ENCODE measurements around the gene GPR78. TPM values are rescaled to one million over a fixed set of nuclear protein-coding genes. Genes with fewer than 3 reads are reported as not detected.

Gene GPR78
- total and polyA plus RNA-seq, 2 experiments from 2014 or later: 0.05 TPM; not detected in 1

DNA sequence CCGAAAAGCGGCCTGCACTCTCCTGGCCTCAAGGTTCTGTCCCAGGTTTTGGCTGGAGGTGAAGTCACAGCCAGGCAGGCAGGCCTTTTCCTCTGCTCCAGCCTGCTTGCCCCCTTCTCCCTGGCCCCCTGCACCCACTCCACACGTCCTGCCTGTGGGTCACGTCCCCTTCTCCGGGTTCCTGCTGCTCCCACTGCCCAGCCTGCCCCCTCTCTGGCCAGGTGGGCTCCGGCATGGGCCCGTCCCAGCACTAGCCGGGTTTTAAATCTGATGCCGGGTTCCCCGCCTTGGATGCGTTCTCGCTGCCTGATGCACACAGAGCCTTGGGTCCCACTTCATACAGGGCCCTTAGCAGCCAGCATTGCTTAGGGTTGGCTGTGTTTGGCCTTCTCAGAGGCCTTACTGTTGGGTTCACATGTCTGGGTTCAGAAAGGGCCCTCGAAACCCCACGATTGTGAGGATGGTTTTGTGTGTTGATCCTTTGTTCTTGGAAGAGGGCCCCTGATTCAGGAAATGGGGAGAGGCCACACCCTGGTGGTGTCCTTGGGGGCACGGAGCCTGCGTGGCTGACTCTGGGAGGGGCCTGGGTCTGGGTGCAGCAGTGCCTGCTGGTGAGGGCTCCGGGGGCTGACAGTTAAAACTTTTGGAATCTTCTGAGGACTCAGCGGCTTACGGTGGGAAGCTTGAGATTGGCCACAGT, 18.3 kb downstream of the GPR78 start:
- no peaks in the 10 kb centered on the region for H3K36me3 ChIP-seq (ENCODE audit: low read depth)
- H4K20me1 ChIP-seq (ENCODE audit: insufficient read depth): no peaks in the 10 kb centered on the region

DNA sequence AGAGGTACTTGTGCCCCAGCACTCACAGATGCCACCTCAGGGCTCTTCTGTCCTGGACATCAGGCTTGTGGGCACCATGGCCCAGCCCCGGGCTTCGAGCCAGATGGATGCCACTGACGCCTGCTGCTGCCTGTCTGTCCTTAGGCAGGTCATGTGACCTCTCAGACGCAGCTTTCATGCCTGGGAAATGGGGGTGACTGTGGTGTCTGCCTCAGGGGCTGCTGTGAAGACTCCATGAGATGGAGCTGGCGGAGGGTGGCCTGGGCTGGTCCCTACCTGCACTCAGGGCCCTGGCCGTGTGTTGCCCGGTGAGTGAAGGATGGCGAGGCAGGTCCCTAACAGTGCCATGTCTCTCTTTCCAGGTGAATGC, 18.9 kb downstream of the GPR78 start:
- no peak overlapping the region for H3K9ac ChIP-seq
- TF ChIP-seq EZH2phosphoT487 (IDR thresholded peaks at IDR 0.05; ENCODE audit: insufficient read depth, low read depth) (no peak), EZH2 (IDR thresholded peaks at IDR 0.05; ENCODE audit: insufficient read depth, poor library complexity, severe bottlenecking) (no peak)
- no peak for DNase-seq
- WGBS, 2 experiments (ENCODE audit: low coverage in 1 of 2, low lambda C conversion rate in 2 of 2, missing lambda C conversion rate in 2 of 2): 73 to 76% methylated on average over 8 of the region's 8 CpGs
- no peaks in the 10 kb centered on the region for H3K9me2 ChIP-seq (ENCODE audit: insufficient read depth)
- H3F3A ChIP-seq (ENCODE audit: insufficient read depth): no peaks in the 10 kb centered on the region
- in situ Hi-C loops (cut with MboI): loop anchor here (10.0 kb wide), 1 partner anchor 124 kb away; no protein-coding TSS in a partner anchor
- no peaks in the 10 kb centered on the region for H3K36me3 ChIP-seq (ENCODE audit: low read depth)
- H3K27me3 ChIP-seq (replicated peaks; ENCODE audit: insufficient read depth): no peaks in the 10 kb centered on the region
- H2AFZ ChIP-seq: no peak overlapping the region
- H3K4me1 ChIP-seq (ENCODE audit: insufficient read depth): no peaks in the 10 kb centered on the region
- H3K79me2 ChIP-seq (ENCODE audit: insufficient read depth): no peaks in the 10 kb centered on the region
- no peak overlapping the region for H3K4me3 ChIP-seq
- H3K4me2 ChIP-seq (ENCODE audit: unreplicated experiment): no peak overlapping the region
- H3K9me3 ChIP-seq (ENCODE audit: low read depth): no peaks in the 10 kb centered on the region
- no peaks in the 10 kb centered on the region for H4K20me1 ChIP-seq (ENCODE audit: insufficient read depth)
- no peak overlapping the region for H3K27ac ChIP-seq

More for the DNA sequence above, 18.3 kb downstream of the GPR78 start:
- no peaks in the 10 kb centered on the region for H3K27me3 ChIP-seq (replicated peaks; ENCODE audit: insufficient read depth)
- no peak for TF ChIP-seq EZH2 (IDR thresholded peaks at IDR 0.05; ENCODE audit: insufficient read depth, poor library complexity, severe bottlenecking)
- no peak for TF ChIP-seq EZH2phosphoT487 (IDR thresholded peaks at IDR 0.05; ENCODE audit: insufficient read depth, low read depth)
- H3K4me2 ChIP-seq (ENCODE audit: unreplicated experiment): no peak overlapping the region
- in situ Hi-C loops (cut with MboI): loop anchor here (10.0 kb wide), 1 partner anchor 124 kb away; no protein-coding TSS in a partner anchor
- H3F3A ChIP-seq (ENCODE audit: insufficient read depth): no peaks in the 10 kb centered on the region
- no peak overlapping the region for H2AFZ ChIP-seq
- no peaks in the 10 kb centered on the region for H3K79me2 ChIP-seq (ENCODE audit: insufficient read depth)
- 71 to 72% methylated on average over 19 of the region's 19 CpGs for WGBS, 2 experiments (ENCODE audit: low coverage in 1 of 2, low lambda C conversion rate in 2 of 2, missing lambda C conversion rate in 2 of 2)
- DNase-seq: no peak
- no peaks in the 10 kb centered on the region for H3K9me2 ChIP-seq (ENCODE audit: insufficient read depth)
- H3K27ac ChIP-seq: no peak overlapping the region
- H3K9ac ChIP-seq: no peak overlapping the region
- no peak overlapping the region for H3K4me3 ChIP-seq
- no peaks in the 10 kb centered on the region for H3K4me1 ChIP-seq (ENCODE audit: insufficient read depth)
- H3K9me3 ChIP-seq (ENCODE audit: low read depth): no peaks in the 10 kb centered on the region

DNA sequence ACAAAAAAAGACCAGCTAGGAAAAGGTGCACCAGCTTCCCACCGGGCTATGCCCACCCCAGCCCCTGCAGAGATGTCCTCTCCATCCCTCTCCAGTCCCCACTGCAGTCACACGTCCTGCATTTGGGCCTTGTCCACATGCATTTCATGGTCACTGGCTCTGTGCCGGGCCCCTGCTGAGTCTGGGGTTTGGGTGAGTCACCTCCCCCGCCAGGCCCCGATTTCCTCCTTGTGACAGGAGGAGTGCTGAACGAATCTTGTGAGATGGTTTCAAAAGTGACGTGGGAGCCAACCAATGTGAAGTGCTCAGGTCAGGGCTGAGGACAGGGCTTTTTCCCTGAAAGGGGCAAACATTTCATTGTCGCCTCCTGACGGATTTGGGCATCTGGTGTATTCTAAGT, 19.5 kb downstream of the GPR78 start:
- H4K20me1 ChIP-seq (ENCODE audit: insufficient read depth): no peaks in the 10 kb centered on the region
- TF ChIP-seq EZH2phosphoT487 (IDR thresholded peaks at IDR 0.05; ENCODE audit: insufficient read depth, low read depth) (no peak), EZH2 (IDR thresholded peaks at IDR 0.05; ENCODE audit: insufficient read depth, poor library complexity, severe bottlenecking) (no peak)
- H3K4me3 ChIP-seq: no peak overlapping the region
- no peak overlapping the region for H2AFZ ChIP-seq
- no peak overlapping the region for H3K27ac ChIP-seq
- DNase-seq: peak; percentile 95
- no peaks in the 10 kb centered on the region for H3K4me1 ChIP-seq (ENCODE audit: insufficient read depth)
- H3K9me3 ChIP-seq (ENCODE audit: low read depth): no peaks in the 10 kb centered on the region
- 12 to 21% methylated on average over 9 of the region's 9 CpGs for WGBS, 2 experiments (ENCODE audit: low coverage in 1 of 2, low lambda C conversion rate in 2 of 2, missing lambda C conversion rate in 2 of 2)
- no peaks in the 10 kb centered on the region for H3K9me2 ChIP-seq (ENCODE audit: insufficient read depth)
- in situ Hi-C loops (cut with MboI): loop anchor here (10.0 to 25.0 kb wide), 2 partner anchors 125 to 362 kb away; no protein-coding TSS in a partner anchor
- no peak overlapping the region for H3K4me2 ChIP-seq (ENCODE audit: unreplicated experiment)
- H3F3A ChIP-seq (ENCODE audit: insufficient read depth): no peaks in the 10 kb centered on the region
- no peaks in the 10 kb centered on the region for H3K36me3 ChIP-seq (ENCODE audit: low read depth)
- no peaks in the 10 kb centered on the region for H3K79me2 ChIP-seq (ENCODE audit: insufficient read depth)
- no peak overlapping the region for H3K9ac ChIP-seq
- no peaks in the 10 kb centered on the region for H3K27me3 ChIP-seq (replicated peaks; ENCODE audit: insufficient read depth)

DNA sequence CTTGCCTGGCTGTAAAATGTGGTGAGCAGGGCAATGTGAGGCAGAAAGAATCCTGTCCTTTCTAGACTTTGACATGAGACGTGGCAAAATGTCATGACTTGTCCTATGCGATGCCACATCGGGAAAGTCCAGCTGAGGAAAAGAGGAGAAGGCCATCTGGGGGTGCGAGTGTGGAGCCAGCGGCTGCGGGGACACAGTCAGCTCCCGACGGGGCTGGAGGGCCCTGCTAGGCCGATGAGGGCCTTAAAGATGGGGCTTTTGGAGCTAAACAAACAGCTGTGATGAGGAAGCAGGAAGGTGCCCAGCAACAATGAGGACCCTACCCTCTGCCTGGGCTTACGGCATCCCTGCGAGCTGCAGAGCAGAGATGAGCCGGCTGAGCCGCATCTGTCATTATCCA, 20.1 kb downstream of the GPR78 start:
- Histone ChIP-seq H3K4me3 (no peak overlapping the region), H2AFZ (no peak overlapping the region), H3K9me3 (ENCODE audit: low read depth) (no peaks in the 10 kb centered on the region), H3K79me2 (ENCODE audit: insufficient read depth) (no peaks in the 10 kb centered on the region), H3K9ac (no peak overlapping the region), H3K4me2 (ENCODE audit: unreplicated experiment) (no peak overlapping the region), H3K27me3 (replicated peaks; ENCODE audit: insufficient read depth) (no peaks in the 10 kb centered on the region), H3K36me3 (ENCODE audit: low read depth) (no peaks in the 10 kb centered on the region), H3K27ac (no peak overlapping the region), H3K4me1 (ENCODE audit: insufficient read depth) (no peaks in the 10 kb centered on the region), H3F3A (ENCODE audit: insufficient read depth) (no peaks in the 10 kb centered on the region), H3K9me2 (ENCODE audit: insufficient read depth) (no peaks in the 10 kb centered on the region), H4K20me1 (ENCODE audit: insufficient read depth) (no peaks in the 10 kb centered on the region)
- in situ Hi-C loops (cut with MboI): loop anchor here (25.0 kb wide), 1 partner anchor 363 kb away; no protein-coding TSS in a partner anchor
- DNase-seq: no peak
- 79 to 81% methylated on average over 13 of the region's 13 CpGs for WGBS, 2 experiments (ENCODE audit: low coverage in 1 of 2, low lambda C conversion rate in 2 of 2, missing lambda C conversion rate in 2 of 2)
- no peak for TF ChIP-seq EZH2 (IDR thresholded peaks at IDR 0.05; ENCODE audit: insufficient read depth, poor library complexity, severe bottlenecking)
- no peak for TF ChIP-seq EZH2phosphoT487 (IDR thresholded peaks at IDR 0.05; ENCODE audit: insufficient read depth, low read depth)
